ENCODE results near the gene LSP1.
"Not testable (repeated sequence)": the region's sequence is repeated elsewhere in the genome, so short reads cannot be mapped to it uniquely, and the experiment has no call there.

The LSP1 gene
- long read RNA-seq, transcript LSP1-201 (11 exons, 1,699 nt): major isoform, 162 of 186 reads
- long read RNA-seq, partial matches to known transcripts: 5 of 186 reads
- long read RNA-seq, other reads (novel, unspliced or antisense): 19 of 186 reads

- no peak; the same call in 1 of the 2 replicates for TF ChIP-seq GABPA (IDR thresholded peaks at IDR 0.05; ENCODE audit: low read depth)
- peak; percentile 92 for TF ChIP-seq SPI1 (IDR thresholded peaks at IDR 0.05; ENCODE audit: borderline replicate concordance, low read depth)
- peak; percentile 74 for TF ChIP-seq POLR2AphosphoS5 (IDR thresholded peaks at IDR 0.05; ENCODE audit: low read depth)
- TF ChIP-seq REST (IDR thresholded peaks at IDR 0.05; ENCODE audit: insufficient replicate concordance, low read depth): peak; percentile 16
- Histone ChIP-seq H3K27ac (replicated peaks) (peak within 1 kb of the TSS; percentile 98), H3K27me3 (ENCODE audit: insufficient read depth, poor library complexity, severe bottlenecking) (no peaks in the 10 kb centered on the region), H3K4me3 (replicated peaks; ENCODE audit: insufficient read depth, low read length) (peak within 1 kb of the TSS; percentile 60)
- peak; percentile 94 to 95 for DNase-seq (ENCODE audit: low read depth in 1 of 2, low spot score in 1 of 2)
Measured at GRCh38 chr11:1852877-1853276, at the start of gene LSP1. Gene LSP1 (plus strand): TSS chr11:1853084. CDS start chr11:1853145, 61 bp downstream.

- TF ChIP-seq REST (IDR thresholded peaks at IDR 0.05; ENCODE audit: insufficient replicate concordance, low read depth): no peak
- TF ChIP-seq GABPA (IDR thresholded peaks at IDR 0.05; ENCODE audit: low read depth): no peak
- TF ChIP-seq CTCF (IDR thresholded peaks at IDR 0.05; ENCODE audit: insufficient read depth, low read length): no peak
- TF ChIP-seq POLR2AphosphoS5 (IDR thresholded peaks at IDR 0.05; ENCODE audit: low read depth): no peak
- DNase-seq (ENCODE audit: low read depth in 1 of 2, low spot score in 1 of 2): no peak
Measured at GRCh38 chr11:1803246-1803645, 49.6 kb upstream of the LSP1 start.

GRCh38 chr11:1803835-1804519 lies 48.9 kb upstream of the LSP1 start:
- H3K4me3 ChIP-seq (replicated peaks; ENCODE audit: insufficient read depth, low read length); H3K27me3 ChIP-seq (ENCODE audit: insufficient read depth, poor library complexity, severe bottlenecking); DNase-seq (ENCODE audit: low read depth in 1 of 2, low spot score in 1 of 2); H3K27ac ChIP-seq (replicated peaks): not testable (repeated sequence)

More at GRCh38 chr11:1803246-1803645, 49.6 kb upstream of the LSP1 start:
- Histone ChIP-seq H3K4me3 (replicated peaks; ENCODE audit: insufficient read depth, low read length) (no peak overlapping the region), H3K27ac (replicated peaks) (no peak overlapping the region), H3K27me3 (ENCODE audit: insufficient read depth, poor library complexity, severe bottlenecking) (no peaks in the 10 kb centered on the region)

- H3K4me3 ChIP-seq (replicated peaks; ENCODE audit: insufficient read depth, low read length): no peak overlapping the region
- TF ChIP-seq SPI1 (IDR thresholded peaks at IDR 0.05; ENCODE audit: borderline replicate concordance, low read depth) (no peak), GABPA (IDR thresholded peaks at IDR 0.05; ENCODE audit: low read depth) (no peak), POLR2AphosphoS5 (IDR thresholded peaks at IDR 0.05; ENCODE audit: low read depth) (no peak), REST (IDR thresholded peaks at IDR 0.05; ENCODE audit: insufficient replicate concordance, low read depth) (no peak), CTCF (IDR thresholded peaks at IDR 0.05; ENCODE audit: insufficient read depth, low read length) (no peak)
- DNase-seq (ENCODE audit: low read depth in 1 of 2, low spot score in 1 of 2): no peak
- no peaks in the 10 kb centered on the region for H3K27me3 ChIP-seq (ENCODE audit: insufficient read depth, poor library complexity, severe bottlenecking)
- no peak overlapping the region for H3K27ac ChIP-seq (replicated peaks)
Measured at GRCh38 chr11:1805525-1805924, 47.4 kb upstream of the LSP1 start.
